HFF-Myc (cell line): ENCODE results near the gene SNPH.

Source experiments
- DNase-seq: peaks from one replicate; pipeline ENCODE4 v3.0.0-alpha.2; 2011; ENCODE audit warnings: low read depth; ENCODE audit errors: extremely low read depth
- H3K4me3 ChIP-seq: replicated peaks from 2 replicates; pipeline ENCODE4 v1.5.1; 2011; ENCODE audit warnings: low read depth, mild to moderate bottlenecking, control low read depth, low read length
- CTCF ChIP-seq: IDR thresholded peaks from 2 replicates; pipeline ENCODE4 v1.5.1; 2012; ENCODE audit warnings: mild to moderate bottlenecking, low read depth, low read length, control low read depth; ENCODE audit errors: missing control alignments

The SNPH gene

GRCh38 chr20:1295276-1295930, 29.3 kb downstream of the SNPH start:
- TF ChIP-seq CTCF = no peak
- no peak overlapping the region for H3K4me3 ChIP-seq
- DNase-seq = no peak

- no peak for TF ChIP-seq CTCF
- no peak overlapping the region for H3K4me3 ChIP-seq
- no peak for DNase-seq
Observed at GRCh38 chr20:1296117-1296610, 30.1 kb downstream of the SNPH start.

DNA sequence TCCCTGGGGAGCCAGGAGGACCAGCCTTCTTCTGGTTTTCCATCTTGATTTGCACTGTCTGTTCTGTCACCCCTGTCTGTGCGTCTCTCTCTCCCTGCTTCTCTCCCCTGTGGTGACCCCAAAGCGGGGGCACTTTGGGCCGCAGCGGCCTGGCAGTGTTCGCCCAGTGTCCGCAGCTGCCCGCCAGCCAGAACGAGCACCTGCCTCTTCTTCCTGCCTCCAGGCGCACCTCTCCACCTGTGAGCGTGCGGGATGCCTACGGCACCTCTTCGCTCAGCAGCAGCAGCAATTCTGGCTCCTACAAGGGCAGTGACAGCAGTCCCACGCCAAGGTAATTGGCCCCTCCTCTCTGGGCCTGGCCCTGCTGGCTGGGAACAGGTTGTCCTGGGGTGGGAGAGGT, 30.8 kb downstream of the SNPH start:
- no peak overlapping the region for H3K4me3 ChIP-seq
- no peak for TF ChIP-seq CTCF
- no peak for DNase-seq

- no peak overlapping the region for H3K4me3 ChIP-seq
- DNase-seq = no peak
- TF ChIP-seq CTCF = no peak
Observed at GRCh38 chr20:1297486-1297885, 31.4 kb downstream of the SNPH start.

DNA sequence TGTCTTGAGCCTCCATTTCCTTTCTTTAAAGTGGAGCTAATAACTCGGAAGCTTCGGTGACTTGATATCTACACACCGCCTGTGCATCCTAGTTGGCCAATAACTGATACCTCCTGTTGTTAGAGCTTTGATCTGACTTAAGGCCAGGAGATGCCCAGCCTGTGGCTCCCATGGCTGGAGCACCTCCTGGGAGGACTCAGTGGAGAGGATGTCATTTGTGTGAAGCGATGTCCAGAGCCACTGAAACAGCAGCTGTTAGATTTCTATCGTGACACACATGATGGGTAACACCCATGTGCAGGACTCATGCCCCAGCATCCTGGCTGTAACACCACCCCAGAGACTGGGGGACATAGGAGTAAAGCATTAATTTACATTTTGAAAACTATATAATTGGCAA, 32.1 kb downstream of the SNPH start:
- TF ChIP-seq CTCF = no peak
- DNase-seq = no peak
- H3K4me3 ChIP-seq = no peak overlapping the region

DNA sequence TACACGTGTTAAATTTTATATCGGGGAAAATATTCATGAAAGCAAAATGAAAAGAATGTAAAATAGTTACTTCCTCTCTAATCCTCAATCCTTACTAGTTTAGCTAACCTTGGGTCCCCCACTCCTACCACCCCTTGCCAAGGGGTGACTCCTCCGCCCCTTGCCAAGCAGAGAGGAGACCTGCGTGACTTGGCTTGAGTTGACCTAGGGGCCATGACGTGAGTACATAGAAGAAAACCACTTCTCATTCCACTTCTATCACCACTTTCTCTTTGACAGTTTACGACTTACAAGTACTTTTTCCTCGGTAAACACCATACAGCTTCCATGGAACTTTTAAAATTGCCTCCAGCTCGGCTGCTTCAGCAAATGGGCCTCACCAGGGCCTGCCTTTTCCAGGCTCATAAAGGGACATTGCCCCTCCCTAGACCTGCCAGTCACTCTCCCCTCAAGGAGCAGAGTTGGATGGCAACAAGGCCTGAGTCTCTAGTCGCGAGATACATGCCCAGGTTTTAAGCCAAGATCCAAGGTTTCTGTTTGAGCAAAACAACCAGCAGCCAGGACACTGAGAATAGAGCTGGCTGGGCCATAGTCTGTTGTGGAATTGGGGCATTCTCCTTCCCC, 32.9 kb downstream of the SNPH start:
- DNase-seq = no peak
- no peak for TF ChIP-seq CTCF
- no peak overlapping the region for H3K4me3 ChIP-seq
